Type B pancreatic cell (in vitro differentiated cells): ENCODE measurements around the gene WFDC10B. TPM values are rescaled to one million over a fixed set of nuclear protein-coding genes. Genes with fewer than 3 reads are reported as not detected.

Experiments used
- DNase-seq: peaks from one replicate; pipeline ENCODE4 v3.0.0; 2021; ENCODE audit warnings: mixed read lengths; ENCODE audit not compliant: unreplicated experiment; ENCODE audit errors: extremely low spot score
- H3K27ac Mint-ChIP-seq: 2 replicates; pipeline ENCODE4 v1.8.0; 2021; ENCODE audit warnings: mild to moderate bottlenecking, mixed read lengths
- H3K27me3 Mint-ChIP-seq: 2 replicates; pipeline ENCODE4 v1.8.0; 2021; ENCODE audit warnings: mixed read lengths
- H3K36me3 Mint-ChIP-seq: 2 replicates; pipeline ENCODE4 v1.8.0; 2021; ENCODE audit warnings: mixed read lengths
- H3K4me1 Mint-ChIP-seq: one replicate; pipeline ENCODE4 v1.8.0; 2021; ENCODE audit warnings: mixed read lengths; ENCODE audit not compliant: unreplicated experiment
- H3K4me3 Mint-ChIP-seq: 2 replicates; pipeline ENCODE4 v1.8.0; 2021; ENCODE audit warnings: mild to moderate bottlenecking, mixed read lengths
- H3K9me3 Mint-ChIP-seq: 2 replicates; pipeline ENCODE4 v1.8.0; 2021; ENCODE audit warnings: mixed read lengths
- CTCF ChIP-seq: fragments of 200-600 bp; sonication (generic); conservative IDR thresholded peaks from 2 replicates; pipeline ENCODE4 v1.5.0; 2021; ENCODE audit warnings: antibody characterized with exemption, mild to moderate bottlenecking
- long read RNA-seq: library from polyadenylated mRNA; unstranded; transcript quantifications from one replicate; pipeline ENCODE4 v2.0.0, GENCODE V29; 2020
- total RNA-seq: library from RNA; stranded (reverse); gene quantifications from 2 replicates; pipeline ENCODE4 v1.2.1, GENCODE V29; 2021; ENCODE audit warnings: low replicate concordance

The WFDC10B gene
- not detected in 2 replicates for total RNA-seq
- long read RNA-seq, result 0 reads

- Mint-ChIP-seq H3K4me3 (no peak within 1 kb of the TSS), H3K36me3 (no peaks in the 10 kb centered on the region), H3K27ac (no peak within 1 kb of the TSS), H3K27me3 (peaks cover 16% of the 10 kb centered on the region), H3K9me3 (no peaks in the 10 kb centered on the region), H3K4me1 (no peaks in the 10 kb centered on the region)
- TF ChIP-seq CTCF, result no peak
- no peak for DNase-seq
These were observed at the start of gene WFDC10B for GRCh38 chr20:45704969-45705637. Gene WFDC10B (minus strand): TSS chr20:45705019. CDS start chr20:45685992, 19,027 bp downstream.

DNA sequence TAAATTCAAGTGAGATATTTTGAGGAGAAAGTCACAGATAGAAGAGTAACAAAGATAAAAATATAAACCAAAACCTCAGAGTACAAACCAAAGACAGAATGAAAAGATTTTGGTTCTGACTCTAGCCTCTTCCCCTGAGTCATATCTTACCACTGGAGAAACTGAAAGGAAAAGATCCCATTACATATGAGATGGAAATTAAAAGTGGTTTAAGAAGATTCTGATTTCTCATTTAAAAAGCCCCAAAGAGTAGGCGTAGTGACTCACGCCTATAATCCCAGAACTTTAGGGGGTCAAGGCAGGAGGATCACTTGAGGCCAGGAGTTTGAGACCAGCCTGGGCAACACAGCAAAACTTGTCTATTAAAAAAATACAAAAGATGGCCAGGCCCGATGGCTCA, 47.9 kb upstream of the WFDC10B start:
- Mint-ChIP-seq H3K4me1 (no peaks in the 10 kb centered on the region), H3K36me3 (no peaks in the 10 kb centered on the region), H3K4me3 (no peak overlapping the region), H3K27me3 (peaks cover 10% of the 10 kb centered on the region), H3K9me3 (peaks cover 11% of the 10 kb centered on the region), H3K27ac (no peak overlapping the region)
- TF ChIP-seq CTCF, result no peak
- no peak for DNase-seq

- Mint-ChIP-seq H3K36me3 (no peaks in the 10 kb centered on the region), H3K9me3 (peaks cover 11% of the 10 kb centered on the region), H3K27ac (no peak overlapping the region), H3K4me1 (no peaks in the 10 kb centered on the region), H3K4me3 (no peak overlapping the region), H3K27me3 (peaks cover 17% of the 10 kb centered on the region)
- no peak for DNase-seq
- no peak for TF ChIP-seq CTCF
These were observed 46.9 kb upstream of the WFDC10B start for GRCh38 chr20:45751721-45752120.

GRCh38 chr20:45745015-45745414, 40.2 kb upstream of the WFDC10B start:
- H3K36me3 Mint-ChIP-seq, result no peaks in the 10 kb centered on the region
- H3K4me1 Mint-ChIP-seq, result no peaks in the 10 kb centered on the region
- no peaks in the 10 kb centered on the region for H3K9me3 Mint-ChIP-seq
- H3K27me3 Mint-ChIP-seq, result peaks cover 26% of the 10 kb centered on the region
- no peak overlapping the region for H3K4me3 Mint-ChIP-seq
- no peak for DNase-seq
- no peak for TF ChIP-seq CTCF
- H3K27ac Mint-ChIP-seq, result no peak overlapping the region

GRCh38 chr20:45742596-45742995, 37.8 kb upstream of the WFDC10B start:
- Mint-ChIP-seq H3K36me3 (no peaks in the 10 kb centered on the region), H3K27ac (no peak overlapping the region), H3K27me3 (peaks cover 15% of the 10 kb centered on the region), H3K4me1 (no peaks in the 10 kb centered on the region), H3K9me3 (no peaks in the 10 kb centered on the region), H3K4me3 (no peak overlapping the region)
- no peak for DNase-seq
- TF ChIP-seq CTCF, result no peak

DNA sequence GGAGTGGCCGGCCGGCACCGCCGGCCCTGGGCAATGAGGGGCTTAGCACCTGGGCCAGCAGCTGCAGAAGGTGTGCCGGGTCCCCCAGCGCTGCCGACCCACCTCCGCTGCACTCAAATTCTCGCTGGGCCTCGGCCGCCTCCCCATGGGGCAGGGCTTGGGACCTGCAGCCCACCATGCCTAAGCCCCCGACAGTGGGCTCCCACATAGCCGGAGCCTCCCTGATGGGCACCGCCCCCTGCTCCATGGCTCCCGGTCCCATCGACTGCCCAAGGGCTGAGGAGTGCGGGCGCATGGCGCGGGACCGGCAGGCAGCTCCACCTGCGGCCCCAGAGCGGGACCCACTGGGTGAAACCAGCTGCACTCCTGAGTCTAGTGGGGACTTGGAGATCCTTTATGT, 31.2 kb upstream of the WFDC10B start:
- Mint-ChIP-seq H3K27me3 (peaks cover 10% of the 10 kb centered on the region), H3K27ac (no peak overlapping the region), H3K9me3 (peaks cover 8% of the 10 kb centered on the region), H3K36me3 (no peaks in the 10 kb centered on the region), H3K4me3 (no peak overlapping the region), H3K4me1 (no peaks in the 10 kb centered on the region)
- no peak for DNase-seq
- TF ChIP-seq CTCF, result no peak
